Glutamatergic neuron (in vitro differentiated cells): ENCODE data around the gene BCORL1. TPM values are rescaled to one million over a fixed set of nuclear protein-coding genes. Genes with fewer than 3 reads are reported as not detected.

Experiments used
- DNase-seq: peaks from one replicate; pipeline ENCODE4 v3.0.0; 2022
- H3K27ac Mint-ChIP-seq: one replicate; pipeline ENCODE4 v1.8.0; 2020; ENCODE audit warnings: mild to moderate bottlenecking, mixed read lengths, inconsistent platforms; ENCODE audit not compliant: unreplicated experiment
- H3K27me3 Mint-ChIP-seq: one replicate; pipeline ENCODE4 v1.8.0; 2020; ENCODE audit warnings: mild to moderate bottlenecking, moderate library complexity, mixed read lengths, inconsistent platforms; ENCODE audit not compliant: unreplicated experiment
- H3K36me3 Mint-ChIP-seq: one replicate; pipeline ENCODE4 v1.8.0; 2020; ENCODE audit warnings: mild to moderate bottlenecking, mixed read lengths, inconsistent platforms; ENCODE audit not compliant: unreplicated experiment
- H3K4me1 Mint-ChIP-seq: one replicate; pipeline ENCODE4 v1.8.0; 2020; ENCODE audit warnings: mild to moderate bottlenecking, low read depth, mixed read lengths, inconsistent platforms; ENCODE audit not compliant: unreplicated experiment
- H3K4me3 Mint-ChIP-seq: one replicate; pipeline ENCODE4 v1.8.0; 2020; ENCODE audit warnings: mild to moderate bottlenecking, mixed read lengths, inconsistent platforms; ENCODE audit not compliant: unreplicated experiment
- H3K9me3 Mint-ChIP-seq: one replicate; pipeline ENCODE4 v1.8.0; 2020; ENCODE audit warnings: mild to moderate bottlenecking, moderate library complexity, mixed read lengths, inconsistent platforms; ENCODE audit not compliant: unreplicated experiment
- CTCF ChIP-seq: fragments of 200-600 bp; sonication (generic); IDR thresholded peaks from one replicate; pipeline ENCODE4 v1.5.0; 2021; ENCODE audit not compliant: partially characterized antibody, unreplicated experiment
- total RNA-seq: library from RNA; stranded (reverse); fragmentation: NEBNext Ultra II Directional; extraction: Animal tissue kit (Norgen Biotek cat#: 25700); gene quantifications from one replicate; pipeline ENCODE4 v1.2.1, GENCODE V29; 2021; ENCODE audit not compliant: unreplicated experiment

Gene BCORL1
- total RNA-seq, 1 donor from 2014 or later, result 14.7 TPM

DNA sequence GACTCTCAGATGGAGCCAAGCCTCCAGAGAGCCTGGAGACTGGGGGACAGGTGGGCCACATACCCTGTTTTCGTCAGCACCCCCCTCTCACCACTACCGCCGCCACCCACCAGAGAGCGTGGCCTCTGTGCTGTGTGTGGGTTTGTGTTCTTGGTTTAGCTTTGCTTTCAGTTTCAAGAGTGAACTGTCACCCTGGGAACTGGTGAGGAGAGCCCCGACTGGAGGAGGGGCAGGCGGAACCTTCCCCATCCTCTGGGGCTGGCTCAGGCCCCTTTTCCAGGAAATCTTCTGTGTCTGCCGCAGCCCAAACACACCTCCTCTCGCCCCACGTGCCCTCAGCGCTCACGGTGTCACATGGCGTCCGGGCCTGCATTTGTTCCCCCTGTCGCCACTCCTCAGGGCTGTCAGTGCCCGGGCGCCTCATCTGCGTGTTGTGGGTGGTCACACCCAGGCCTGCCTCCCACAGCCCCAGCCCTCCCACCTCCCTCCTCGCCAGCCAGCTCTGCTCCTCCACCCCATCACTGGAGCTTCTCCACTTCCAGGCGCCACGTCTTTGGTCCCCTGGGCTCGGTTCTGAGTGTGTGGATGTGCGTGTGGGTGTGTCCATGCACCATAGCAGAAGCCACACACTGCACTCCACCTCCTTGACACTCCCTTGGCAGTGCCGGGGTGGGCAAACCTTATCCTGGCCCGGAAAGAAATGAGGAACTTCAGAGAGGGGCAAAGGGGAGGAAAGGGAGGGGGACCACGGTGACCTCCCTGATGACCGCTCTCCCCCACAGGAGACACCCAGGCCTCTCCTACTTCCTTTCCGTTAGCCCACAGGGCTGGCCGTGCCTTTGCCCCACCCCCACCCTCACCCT, 100.0 kb downstream of the BCORL1 start:
- Mint-ChIP-seq H3K4me3 (no peak overlapping the region), H3K27me3 (peaks cover 2% of the 10 kb centered on the region), H3K9me3 (peaks cover 1% of the 10 kb centered on the region), H3K4me1 (peaks cover 3% of the 10 kb centered on the region), H3K27ac (no peak overlapping the region), H3K36me3 (no peaks in the 10 kb centered on the region)
- TF ChIP-seq CTCF, result no peak
- no peak for DNase-seq

DNA sequence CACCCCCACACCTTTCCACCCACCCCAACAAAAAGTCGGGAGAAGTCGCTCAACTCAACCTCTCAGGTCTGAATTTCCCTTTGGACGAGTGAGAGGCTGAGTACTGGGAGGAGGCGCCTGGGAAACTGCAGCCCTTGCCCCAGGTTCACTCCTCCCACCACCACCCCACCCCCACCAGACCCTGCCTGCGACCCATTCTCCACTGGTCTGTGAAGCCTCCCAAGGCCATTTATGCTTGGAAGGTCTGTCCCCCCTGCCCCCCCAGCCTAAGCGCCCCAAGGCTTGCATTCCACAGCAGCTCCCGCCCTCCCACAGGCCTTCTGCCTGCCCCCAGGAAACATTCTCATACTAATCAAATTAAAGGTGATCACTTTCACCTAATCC, 100.7 kb downstream of the BCORL1 start:
- TF ChIP-seq CTCF, result no peak
- no peak overlapping the region for H3K27ac Mint-ChIP-seq
- no peaks in the 10 kb centered on the region for H3K36me3 Mint-ChIP-seq
- no peak overlapping the region for H3K4me3 Mint-ChIP-seq
- no peak for DNase-seq
- H3K27me3 Mint-ChIP-seq, result peaks cover 2% of the 10 kb centered on the region
- peaks cover 1% of the 10 kb centered on the region for H3K9me3 Mint-ChIP-seq
- H3K4me1 Mint-ChIP-seq, result peaks cover 3% of the 10 kb centered on the region

GRCh38 chrX:130083656-130084382, 101.4 kb downstream of the BCORL1 start:
- H3K9me3 Mint-ChIP-seq, result peaks cover 1% of the 10 kb centered on the region
- no peaks in the 10 kb centered on the region for H3K36me3 Mint-ChIP-seq
- no peak overlapping the region for H3K4me3 Mint-ChIP-seq
- TF ChIP-seq CTCF, result no peak
- peaks cover 1% of the 10 kb centered on the region for H3K27me3 Mint-ChIP-seq
- no peak for DNase-seq
- peaks cover 3% of the 10 kb centered on the region for H3K4me1 Mint-ChIP-seq
- no peak overlapping the region for H3K27ac Mint-ChIP-seq

- Mint-ChIP-seq H3K27ac (no peak overlapping the region), H3K4me1 (peaks cover 3% of the 10 kb centered on the region), H3K27me3 (no peaks in the 10 kb centered on the region), H3K9me3 (peaks cover 1% of the 10 kb centered on the region), H3K36me3 (no peaks in the 10 kb centered on the region), H3K4me3 (no peak overlapping the region)
- no peak for TF ChIP-seq CTCF
- no peak for DNase-seq
Observed at GRCh38 chrX:130084631-130085237, 102.3 kb downstream of the BCORL1 start.
